A549 treated with dexamethasone at 1 μM for 4 hours (cell line): ENCODE data around the gene POP5. TPM values are rescaled to one million over a fixed set of nuclear protein-coding genes. Genes with fewer than 3 reads are reported as not detected.

Experiments used
- total RNA-seq: library from RNA; stranded (reverse); fragments of 200-300 nt; extraction: Qiagen RNA extraction; gene quantifications from 5 replicates; pipeline ENCODE4 v1.2.3, GENCODE V29; 2022

POP5 gene, protein sequence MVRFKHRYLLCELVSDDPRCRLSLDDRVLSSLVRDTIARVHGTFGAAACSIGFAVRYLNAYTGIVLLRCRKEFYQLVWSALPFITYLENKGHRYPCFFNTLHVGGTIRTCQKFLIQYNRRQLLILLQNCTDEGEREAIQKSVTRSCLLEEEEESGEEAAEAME
- total RNA-seq = 46.9 to 53.4 TPM (median 48.7 TPM) in 5 replicates

GRCh38 chr12:120580787-120581723 is at the start of gene POP5:
POP5 (minus strand) TSS chr12:120581402; CDS start chr12:120581362, 40 bp downstream.

DNA sequence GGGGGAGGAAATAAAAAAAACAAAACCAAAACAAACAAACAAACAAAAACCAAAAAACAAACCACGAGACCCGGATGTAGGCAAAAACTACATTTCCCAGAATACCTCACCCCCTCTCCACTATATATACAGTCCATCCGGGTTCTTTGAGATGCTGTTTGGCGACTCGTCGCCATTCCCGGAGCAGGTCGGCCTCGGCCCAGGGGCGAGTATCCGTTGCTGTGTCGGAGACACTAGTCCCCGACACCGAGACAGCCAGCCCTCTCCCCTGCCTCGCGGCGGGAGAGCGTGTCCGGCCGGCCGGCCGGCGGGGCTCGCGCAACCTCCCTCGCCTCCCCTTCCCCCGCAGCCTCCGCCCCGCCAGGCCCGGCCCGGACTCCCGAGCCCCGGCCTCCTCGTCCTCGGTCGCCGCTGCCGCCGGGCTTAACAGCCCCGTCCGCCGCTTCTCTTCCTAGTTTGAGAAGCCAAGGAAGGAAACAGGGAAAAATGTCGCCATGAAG is 46.9 kb downstream of the POP5 start, which contains the start of gene RNF10:
Gene RNF10, plus strand, starts transcription at position 154 of the 500 bp plus-strand sequence. CDS start 456 bp downstream, outside the sequence.

GRCh38 chr12:120528861-120529525 is 52.2 kb downstream of the POP5 start, which contains the start of gene COQ5:
COQ5 (minus strand) TSS chr12:120529158; CDS start chr12:120529141, 17 bp downstream.

Other genes starting within 250 kb of the POP5 start
- gene MSI1, start 212.2 kb downstream of the POP5 start, total RNA-seq = 0.99 to 1.9 TPM (median 1.2 TPM) in 5 replicates
- 768 to 832 TPM (median 783 TPM) in 5 replicates for gene COX6A1, start 143.3 kb downstream of the POP5 start, total RNA-seq
- gene TRIAP1, start 135.0 kb downstream of the POP5 start, total RNA-seq = 66.3 to 85.3 TPM (median 69.9 TPM) in 5 replicates
- gene GATC, start 135.0 kb downstream of the POP5 start, total RNA-seq = 18.1 to 23.3 TPM (median 21.8 TPM) in 5 replicates
- gene SRSF9, start 111.7 kb downstream of the POP5 start, total RNA-seq = 187 to 211 TPM (median 199 TPM) in 5 replicates
- 602 to 740 TPM (median 629 TPM) in 5 replicates for gene DYNLL1, start 85.3 kb downstream of the POP5 start, total RNA-seq
- gene COQ5, start 52.2 kb downstream of the POP5 start, total RNA-seq = 25.7 to 27.0 TPM (median 26.7 TPM) in 5 replicates
- gene RNF10, start 47.0 kb downstream of the POP5 start, total RNA-seq = 93.9 to 116 TPM (median 103 TPM) in 5 replicates
- gene CABP1, start 59.2 kb upstream of the POP5 start, total RNA-seq = 0.18 to 0.54 TPM (median 0.28 TPM) in 5 replicates
- gene MLEC, start 105.7 kb upstream of the POP5 start, total RNA-seq = 83.7 to 105 TPM (median 91.1 TPM) in 5 replicates
- gene UNC119B, start 129.1 kb upstream of the POP5 start, total RNA-seq = 23.4 to 28.0 TPM (median 27.0 TPM) in 5 replicates
- gene ACADS, start 144.4 kb upstream of the POP5 start, total RNA-seq = 8.8 to 11.9 TPM (median 9.7 TPM) in 5 replicates